ENCODE results near the gene LILRA5. TPM values are rescaled to one million over a fixed set of nuclear protein-coding genes. Genes with fewer than 3 reads are reported as not detected.
"Not testable (repeated sequence)": the region's sequence is repeated elsewhere in the genome, so short reads cannot be mapped to it uniquely, and the experiment has no call there.

LILRA5 gene
- polyA plus RNA-seq, 1 donor: 1.9 TPM

- no peak overlapping the region for H3K27ac ChIP-seq (ENCODE audit: low read length)
- no peak for DNase-seq
- no peaks in the 10 kb centered on the region for H3K27me3 ChIP-seq (ENCODE audit: control insufficient read depth, insufficient read depth, low read length)
- no peaks in the 10 kb centered on the region for H3K4me1 ChIP-seq (ENCODE audit: control insufficient read depth, insufficient read depth, low read length)
- no peaks in the 10 kb centered on the region for H3K36me3 ChIP-seq (ENCODE audit: control insufficient read depth, insufficient read depth, low read length)
- no peaks in the 10 kb centered on the region for H3K9me3 ChIP-seq (ENCODE audit: control insufficient read depth, low read depth, low read length)
- no peak overlapping the region for H3K4me3 ChIP-seq (ENCODE audit: low read length)
- 100% methylated on average over 1 of the region's 3 CpGs for WGBS (ENCODE audit: insufficient coverage, low lambda C conversion rate)
Measured at GRCh38 chr19:54333586-54334298, 20.8 kb upstream of the LILRA5 start.

GRCh38 chr19:54332149-54332548 lies 19.2 kb upstream of the LILRA5 start:
- DNase-seq: no peak

DNA sequence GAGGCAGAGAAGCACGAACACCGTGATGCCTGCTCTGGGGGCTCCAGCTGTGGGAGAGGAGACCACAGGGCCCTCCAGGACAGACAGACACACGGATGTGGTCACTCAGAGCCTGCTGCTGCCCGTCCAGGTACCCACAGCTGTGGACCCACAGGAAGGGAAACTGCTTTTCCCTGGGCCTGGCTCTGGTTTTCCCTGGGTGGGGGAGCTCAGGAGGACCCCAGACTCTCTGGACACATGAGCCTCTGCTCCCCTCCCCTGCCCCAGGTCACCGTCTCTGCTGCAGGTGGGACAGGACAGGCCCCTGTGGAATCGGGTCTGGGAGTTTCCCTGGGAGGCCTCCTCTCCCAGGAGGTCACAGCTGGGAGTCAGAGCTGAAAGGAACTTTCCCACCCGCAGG lies 18.7 kb upstream of the LILRA5 start:
- no CpG with 5 or more reads among the region's 7 CpGs for WGBS (ENCODE audit: insufficient coverage, low lambda C conversion rate)
- Histone ChIP-seq H3K9me3 (ENCODE audit: control insufficient read depth, low read depth, low read length) (no peaks in the 10 kb centered on the region), H3K4me1 (ENCODE audit: control insufficient read depth, insufficient read depth, low read length) (no peaks in the 10 kb centered on the region), H3K4me3 (ENCODE audit: low read length) (no peak overlapping the region), H3K27me3 (ENCODE audit: control insufficient read depth, insufficient read depth, low read length) (no peaks in the 10 kb centered on the region), H3K27ac (ENCODE audit: low read length) (no peak overlapping the region), H3K36me3 (ENCODE audit: control insufficient read depth, insufficient read depth, low read length) (no peaks in the 10 kb centered on the region)
- no peak for DNase-seq

More at GRCh38 chr19:54332149-54332548, 19.2 kb upstream of the LILRA5 start:
- no CpG with 5 or more reads among the region's 7 CpGs for WGBS (ENCODE audit: insufficient coverage, low lambda C conversion rate)
- Histone ChIP-seq H3K4me3 (ENCODE audit: low read length) (no peak overlapping the region), H3K36me3 (ENCODE audit: control insufficient read depth, insufficient read depth, low read length) (no peaks in the 10 kb centered on the region), H3K9me3 (ENCODE audit: control insufficient read depth, low read depth, low read length) (no peaks in the 10 kb centered on the region), H3K27ac (ENCODE audit: low read length) (no peak overlapping the region), H3K4me1 (ENCODE audit: control insufficient read depth, insufficient read depth, low read length) (no peaks in the 10 kb centered on the region), H3K27me3 (ENCODE audit: control insufficient read depth, insufficient read depth, low read length) (no peaks in the 10 kb centered on the region)

DNA sequence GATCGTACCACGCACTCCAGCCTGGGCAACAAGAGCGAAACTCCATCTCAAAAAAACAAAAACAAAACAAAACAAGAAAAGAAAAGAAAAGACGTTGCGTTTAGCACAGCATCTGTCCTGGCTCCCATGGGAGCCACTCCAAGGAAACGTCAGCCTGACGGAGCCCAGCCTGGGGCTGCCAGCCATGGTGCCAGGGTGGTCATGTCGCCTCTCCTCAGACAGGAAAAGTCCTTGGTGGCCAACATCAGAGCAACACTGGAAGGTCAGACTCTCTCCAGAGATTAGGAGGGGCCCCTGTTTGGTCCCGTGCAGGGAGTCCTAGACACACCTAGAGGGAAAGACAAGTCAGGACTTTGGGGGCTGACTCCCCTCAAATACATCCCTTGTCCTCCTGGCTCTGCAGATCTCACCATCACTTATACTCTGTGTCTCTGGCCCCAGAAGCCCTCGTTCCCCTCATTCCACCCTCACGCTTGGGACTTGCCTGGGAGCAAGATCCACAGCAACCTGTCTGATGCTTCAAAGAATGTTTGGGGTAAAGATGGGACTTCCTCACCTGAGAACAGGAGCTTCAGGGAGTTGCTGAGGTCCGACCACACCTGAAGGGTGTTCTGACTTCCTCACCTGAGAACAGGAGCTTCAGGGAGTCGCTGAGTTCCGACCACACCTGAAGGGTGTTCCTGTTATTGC lies 16.7 kb upstream of the LILRA5 start:
- H3K4me1 ChIP-seq (ENCODE audit: control insufficient read depth, insufficient read depth, low read length): no peaks in the 10 kb centered on the region
- no peaks in the 10 kb centered on the region for H3K9me3 ChIP-seq (ENCODE audit: control insufficient read depth, low read depth, low read length)
- H3K27ac ChIP-seq (ENCODE audit: low read length): no peak overlapping the region
- H3K27me3 ChIP-seq (ENCODE audit: control insufficient read depth, insufficient read depth, low read length): no peaks in the 10 kb centered on the region
- no peak for DNase-seq
- 90% methylated on average over 2 of the region's 14 CpGs for WGBS (ENCODE audit: insufficient coverage, low lambda C conversion rate)
- no peaks in the 10 kb centered on the region for H3K36me3 ChIP-seq (ENCODE audit: control insufficient read depth, insufficient read depth, low read length)
- H3K4me3 ChIP-seq (ENCODE audit: low read length): no peak overlapping the region

DNA sequence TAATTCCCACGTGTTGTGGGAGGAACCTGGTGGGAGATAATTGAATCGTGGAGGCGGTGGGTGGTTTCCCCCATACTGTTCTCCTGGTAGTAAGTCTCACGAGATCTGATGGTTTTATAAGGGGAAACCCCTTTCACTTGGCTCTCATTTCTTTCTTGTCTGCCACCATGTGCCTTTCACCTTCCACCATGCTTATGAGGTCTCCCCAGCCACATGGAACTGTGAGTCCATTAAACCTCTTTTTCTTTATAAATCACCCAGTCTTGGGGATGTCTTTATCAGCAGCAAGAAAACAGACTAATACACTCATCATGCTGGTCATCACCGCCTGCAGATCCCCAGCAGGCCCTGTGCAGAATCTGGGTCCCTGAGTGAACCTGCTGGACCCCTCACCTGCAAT lies 15.8 kb upstream of the LILRA5 start:
- DNase-seq; H3K27ac ChIP-seq (ENCODE audit: low read length); H3K4me3 ChIP-seq (ENCODE audit: low read length); H3K9me3 ChIP-seq (ENCODE audit: control insufficient read depth, low read depth, low read length); H3K4me1 ChIP-seq (ENCODE audit: control insufficient read depth, insufficient read depth, low read length); H3K36me3 ChIP-seq (ENCODE audit: control insufficient read depth, insufficient read depth, low read length); H3K27me3 ChIP-seq (ENCODE audit: control insufficient read depth, insufficient read depth, low read length): not testable (repeated sequence)
- no CpG with 5 or more reads among the region's 5 CpGs for WGBS (ENCODE audit: insufficient coverage, low lambda C conversion rate)

GRCh38 chr19:54325631-54326030 lies 12.7 kb upstream of the LILRA5 start:
- Histone ChIP-seq H3K27ac (ENCODE audit: low read length) (no peak overlapping the region), H3K27me3 (ENCODE audit: control insufficient read depth, insufficient read depth, low read length) (no peaks in the 10 kb centered on the region)
- no CpG with 5 or more reads among the region's 5 CpGs for WGBS (ENCODE audit: insufficient coverage, low lambda C conversion rate)

DNA sequence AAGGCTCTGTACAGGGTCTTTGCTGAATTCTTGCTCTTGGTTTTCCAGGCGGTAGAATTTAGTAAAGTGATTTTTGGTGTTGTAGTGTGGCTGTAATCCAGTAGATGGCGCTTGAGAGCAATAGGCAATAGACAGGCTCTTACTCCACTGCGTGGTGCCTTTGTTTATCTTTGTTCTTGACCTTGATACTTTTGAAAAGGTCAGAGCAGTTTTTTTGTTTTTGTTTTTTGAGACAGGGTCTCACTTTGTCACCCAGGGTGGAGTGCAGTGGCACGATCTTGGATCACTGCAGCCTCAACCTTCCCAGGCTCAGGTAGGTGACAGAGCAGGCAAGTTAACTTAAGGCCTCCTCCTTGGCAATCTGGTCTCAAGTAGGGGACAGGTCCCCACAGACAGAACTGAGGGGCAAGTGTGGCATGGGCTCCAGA lies 12.2 kb upstream of the LILRA5 start:
- 0% methylated on average over 1 of the region's 4 CpGs for WGBS (ENCODE audit: insufficient coverage, low lambda C conversion rate)
- H3K27me3 ChIP-seq (ENCODE audit: control insufficient read depth, insufficient read depth, low read length): no peaks in the 10 kb centered on the region
- no peak overlapping the region for H3K27ac ChIP-seq (ENCODE audit: low read length)
- no peak overlapping the region for H3K4me3 ChIP-seq (ENCODE audit: low read length)
- H3K9me3 ChIP-seq (ENCODE audit: control insufficient read depth, low read depth, low read length): no peaks in the 10 kb centered on the region
- H3K4me1 ChIP-seq (ENCODE audit: control insufficient read depth, insufficient read depth, low read length): no peaks in the 10 kb centered on the region
- no peaks in the 10 kb centered on the region for H3K36me3 ChIP-seq (ENCODE audit: control insufficient read depth, insufficient read depth, low read length)
- DNase-seq: no peak

More at GRCh38 chr19:54325631-54326030, 12.7 kb upstream of the LILRA5 start:
- Histone ChIP-seq H3K4me1 (ENCODE audit: control insufficient read depth, insufficient read depth, low read length) (no peaks in the 10 kb centered on the region), H3K36me3 (ENCODE audit: control insufficient read depth, insufficient read depth, low read length) (no peaks in the 10 kb centered on the region), H3K9me3 (ENCODE audit: control insufficient read depth, low read depth, low read length) (no peaks in the 10 kb centered on the region), H3K4me3 (ENCODE audit: low read length) (no peak overlapping the region)
- DNase-seq: no peak

- WGBS (ENCODE audit: insufficient coverage, low lambda C conversion rate): 37% methylated on average over 2 of the region's 3 CpGs
- Histone ChIP-seq H3K9me3 (ENCODE audit: control insufficient read depth, low read depth, low read length) (no peaks in the 10 kb centered on the region), H3K27me3 (ENCODE audit: control insufficient read depth, insufficient read depth, low read length) (no peaks in the 10 kb centered on the region), H3K36me3 (ENCODE audit: control insufficient read depth, insufficient read depth, low read length) (no peaks in the 10 kb centered on the region), H3K4me1 (ENCODE audit: control insufficient read depth, insufficient read depth, low read length) (no peaks in the 10 kb centered on the region), H3K4me3 (ENCODE audit: low read length) (no peak overlapping the region), H3K27ac (ENCODE audit: low read length) (no peak overlapping the region)
- no peak for DNase-seq
Measured at GRCh38 chr19:54324071-54324470, 11.1 kb upstream of the LILRA5 start.

- H3K4me1 ChIP-seq (ENCODE audit: control insufficient read depth, insufficient read depth, low read length); DNase-seq; H3K9me3 ChIP-seq (ENCODE audit: control insufficient read depth, low read depth, low read length); H3K36me3 ChIP-seq (ENCODE audit: control insufficient read depth, insufficient read depth, low read length); H3K27ac ChIP-seq (ENCODE audit: low read length); H3K4me3 ChIP-seq (ENCODE audit: low read length); H3K27me3 ChIP-seq (ENCODE audit: control insufficient read depth, insufficient read depth, low read length): not testable (repeated sequence)
- no CpG with 5 or more reads among the region's 13 CpGs for WGBS (ENCODE audit: insufficient coverage, low lambda C conversion rate)
Measured at GRCh38 chr19:54322934-54323333, 10.0 kb upstream of the LILRA5 start.

DNA sequence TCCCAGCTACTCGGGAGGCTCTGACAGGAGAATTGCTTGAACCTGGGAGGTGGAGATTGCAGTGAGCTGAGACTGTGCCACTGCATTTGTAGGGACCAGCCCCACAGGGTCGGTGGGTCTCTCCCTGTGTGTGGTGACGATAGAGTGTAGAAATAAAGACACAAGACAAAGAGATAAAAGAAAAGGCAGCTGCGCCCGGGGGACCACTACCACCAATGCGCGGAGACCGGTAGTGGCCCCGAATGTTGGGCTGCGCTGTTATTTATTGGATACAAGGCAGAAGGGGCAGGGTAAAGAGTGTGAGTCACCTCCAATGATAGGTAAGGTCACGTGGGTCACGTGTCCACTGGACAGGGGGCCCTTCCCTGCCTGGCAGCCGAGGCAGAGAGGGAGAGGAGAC lies 9.3 kb upstream of the LILRA5 start:
- H3K27me3 ChIP-seq (ENCODE audit: control insufficient read depth, insufficient read depth, low read length): not testable (repeated sequence)
- WGBS (ENCODE audit: insufficient coverage, low lambda C conversion rate): no CpG with 5 or more reads among the region's 13 CpGs

More for the DNA sequence above, 9.3 kb upstream of the LILRA5 start:
- H3K36me3 ChIP-seq (ENCODE audit: control insufficient read depth, insufficient read depth, low read length); DNase-seq; H3K9me3 ChIP-seq (ENCODE audit: control insufficient read depth, low read depth, low read length); H3K4me1 ChIP-seq (ENCODE audit: control insufficient read depth, insufficient read depth, low read length); H3K27ac ChIP-seq (ENCODE audit: low read length); H3K4me3 ChIP-seq (ENCODE audit: low read length): not testable (repeated sequence)

Data from large intestine (tissue), 3 donors.